LNCaP clone FGC (cell line): ENCODE measurements around the gene SORCS2.

Source experiments
- DNase-seq: peaks from one replicate; pipeline ENCODE4 v3.0.0-alpha.2; 2011; ENCODE audit warnings: low read depth
- H3K4me3 ChIP-seq: 2 replicates; pipeline ENCODE4 v1.5.1; 2011; ENCODE audit warnings: mild to moderate bottlenecking, low read depth, low read length, control low read depth
- CTCF ChIP-seq: IDR thresholded peaks from 2 replicates; pipeline ENCODE4 v1.5.1; 2012; ENCODE audit warnings: mild to moderate bottlenecking; ENCODE audit not compliant: control insufficient read depth, insufficient read depth; ENCODE audit errors: extremely low read depth

The SORCS2 gene

GRCh38 chr4:7513671-7514070 lies 321.3 kb downstream of the SORCS2 start:
- TF ChIP-seq CTCF = no peak
- H3K4me3 ChIP-seq = no peak overlapping the region

GRCh38 chr4:7514281-7514680 lies 321.9 kb downstream of the SORCS2 start:
- DNase-seq = no peak
- TF ChIP-seq CTCF = no peak
- H3K4me3 ChIP-seq = no peak overlapping the region

More at GRCh38 chr4:7513671-7514070, 321.3 kb downstream of the SORCS2 start:
- DNase-seq = no peak

- DNase-seq = no peak
- no peak overlapping the region for H3K4me3 ChIP-seq
- no peak for TF ChIP-seq CTCF
These were observed 322.5 kb downstream of the SORCS2 start for GRCh38 chr4:7514789-7515188.

DNA sequence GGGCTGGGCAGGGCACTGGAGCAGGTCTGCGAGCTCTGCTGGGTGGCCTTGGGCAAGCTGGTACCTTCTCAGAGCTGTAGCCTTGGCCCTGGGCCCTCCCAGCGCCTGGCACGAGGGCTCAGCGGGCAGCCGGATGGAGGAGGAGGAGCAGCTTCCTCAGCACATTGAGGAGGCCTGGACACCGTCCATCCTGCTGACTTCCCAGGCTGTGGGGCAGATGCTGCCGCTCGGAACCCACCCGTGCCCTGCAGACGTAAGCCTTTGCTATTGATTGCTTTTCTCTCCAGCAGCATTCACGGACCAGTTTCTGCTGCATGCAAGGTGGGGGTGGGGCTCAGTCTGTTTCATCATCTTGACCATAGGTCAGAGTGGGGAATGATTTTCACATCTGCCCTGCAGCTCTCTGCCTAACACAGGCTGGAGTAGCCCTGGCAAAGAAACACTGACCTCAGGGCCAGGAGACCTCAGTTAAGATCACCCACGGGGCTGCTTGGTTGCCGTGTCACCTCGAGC lies 323.1 kb downstream of the SORCS2 start:
- no peak for DNase-seq
- TF ChIP-seq CTCF = no peak

DNA sequence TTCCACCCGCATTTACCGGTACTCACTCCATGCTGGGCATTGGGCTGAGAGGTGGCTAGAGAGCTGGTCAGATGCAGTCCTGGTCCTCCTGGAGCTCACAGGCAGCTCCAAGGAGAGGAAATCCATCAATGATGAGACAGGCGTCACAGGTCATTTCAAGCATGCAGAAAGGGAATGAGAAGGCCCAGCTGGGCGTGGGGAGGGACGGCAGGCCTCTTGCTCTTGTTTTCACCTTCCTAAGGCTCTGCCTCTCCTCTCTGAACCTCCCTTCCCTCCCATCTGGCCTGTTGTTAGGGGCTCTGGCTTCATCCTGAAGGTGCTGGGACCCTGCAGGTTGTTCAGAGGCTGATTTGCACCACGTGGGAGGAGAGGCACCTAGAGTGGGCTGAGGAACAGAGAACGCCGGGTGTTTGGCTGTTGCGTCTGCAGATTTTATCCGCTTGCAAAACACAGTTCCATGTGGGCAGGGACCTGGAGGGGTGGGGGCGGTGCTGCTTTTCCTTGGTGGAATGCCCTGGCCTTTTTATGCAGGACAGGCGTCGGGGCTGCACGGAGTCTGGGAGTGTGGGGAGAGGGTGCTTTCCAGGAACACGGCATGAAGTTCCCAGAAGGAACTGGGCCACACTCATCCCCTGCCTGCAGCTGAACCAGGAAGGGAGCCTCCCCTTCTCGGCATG lies 323.9 kb downstream of the SORCS2 start:
- H3K4me3 ChIP-seq = no peak overlapping the region
- no peak for DNase-seq
- TF ChIP-seq CTCF = no peak

More for the DNA sequence above, 323.1 kb downstream of the SORCS2 start:
- no peak overlapping the region for H3K4me3 ChIP-seq

GRCh38 chr4:7516773-7517144 lies 324.4 kb downstream of the SORCS2 start:
- H3K4me3 ChIP-seq = no peak overlapping the region
- no peak for TF ChIP-seq CTCF
- DNase-seq = no peak

DNA sequence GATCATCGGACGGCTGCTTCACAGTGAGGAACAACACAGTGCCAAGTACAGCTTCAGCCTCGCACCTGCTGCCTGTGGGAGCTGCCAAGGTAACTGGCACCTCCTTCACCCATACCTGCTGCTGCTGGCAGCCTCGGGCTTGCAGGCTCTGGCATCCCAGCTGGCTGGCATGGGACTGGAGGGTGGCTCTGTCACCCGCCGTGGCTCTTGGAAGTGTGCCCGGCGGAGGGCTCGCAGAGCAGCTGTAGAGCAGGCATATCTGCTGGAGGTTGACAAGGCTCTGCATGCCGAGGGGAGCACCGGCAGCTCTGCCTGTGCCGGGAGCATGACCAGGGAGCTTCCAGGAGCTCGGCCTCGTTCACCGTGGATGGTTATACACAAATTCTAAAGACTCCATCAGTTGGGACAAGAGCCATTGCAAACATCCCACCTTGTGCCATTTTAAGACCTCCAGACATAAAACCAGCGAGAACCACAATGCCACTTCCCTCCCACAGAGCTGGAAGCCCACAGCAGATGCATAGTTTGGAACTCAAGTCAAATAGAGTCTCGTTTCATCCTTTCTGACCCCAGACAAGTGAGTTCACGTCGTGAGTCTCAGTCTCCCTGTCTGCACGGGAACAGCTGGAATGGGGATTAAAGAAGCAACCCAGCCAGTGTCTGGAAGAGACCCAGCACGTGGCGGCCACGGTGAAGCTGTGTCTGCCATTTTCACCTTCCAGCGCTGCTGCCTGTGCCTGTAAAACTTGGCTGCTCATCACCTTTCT lies 326.7 kb downstream of the SORCS2 start:
- DNase-seq = peak; percentile 61
- no peak for TF ChIP-seq CTCF
- no peak overlapping the region for H3K4me3 ChIP-seq
